Stimulated activated CD4-positive, alpha-beta T cell treated with anti-CD3 and anti-CD28 coated beads, Interleukin-12 subunit alpha, Interleukin-12 subunit beta, amount 100 ng/mL, for 48 hours (primary cell): ENCODE measurements around the gene SPTB.

Experiments
- DNase-seq, 3 donors: peaks; one replicate each; pipeline ENCODE4 v3.0.0-alpha.2; 2020; ENCODE audit warnings: low read depth in 2 of 3, low spot score in 1 of 3

SPTB gene

GRCh38 chr14:64715628-64716412, 163.9 kb downstream of the SPTB start:
- DNase-seq = no peak

GRCh38 chr14:64715146-64715627, 164.5 kb downstream of the SPTB start:
- DNase-seq = no peak

- no peak for DNase-seq
Measured at GRCh38 chr14:64714432-64715025, 165.2 kb downstream of the SPTB start.

- no peak for DNase-seq
Measured at GRCh38 chr14:64713677-64714076, 166.0 kb downstream of the SPTB start.

GRCh38 chr14:64711039-64711438, 168.7 kb downstream of the SPTB start:
- DNase-seq = no peak

- DNase-seq = no peak
Measured at GRCh38 chr14:64709126-64709525, 170.6 kb downstream of the SPTB start.

- no peak for DNase-seq
Measured at GRCh38 chr14:64708148-64709004, 171.3 kb downstream of the SPTB start.

- no peak for DNase-seq
Measured at GRCh38 chr14:64707661-64708060, 172.0 kb downstream of the SPTB start.

- DNase-seq = no peak
Measured at GRCh38 chr14:64706593-64707193, 173.0 kb downstream of the SPTB start.

GRCh38 chr14:64706119-64706592, 173.6 kb downstream of the SPTB start:
- DNase-seq = no peak

GRCh38 chr14:64705381-64706118, 174.2 kb downstream of the SPTB start:
- DNase-seq = no peak

- DNase-seq = no peak
Measured at GRCh38 chr14:64704743-64705380, 174.8 kb downstream of the SPTB start.

GRCh38 chr14:64704143-64704742, 175.5 kb downstream of the SPTB start, which contains the start of gene PLEKHG3:
Gene PLEKHG3, plus strand, starts transcription at chr14:64704424. Its CDS starts 23,208 bp downstream, at chr14:64727632.
- DNase-seq = no peak

GRCh38 chr14:64703395-64704142, 176.1 kb downstream of the SPTB start:
- no peak for DNase-seq

GRCh38 chr14:64702493-64703394, 177.0 kb downstream of the SPTB start:
- no peak for DNase-seq

- no peak for DNase-seq
Measured at GRCh38 chr14:64701660-64702059, 178.0 kb downstream of the SPTB start.

- DNase-seq = no peak
Measured at GRCh38 chr14:64700894-64701293, 178.8 kb downstream of the SPTB start.

- DNase-seq = no peak
Measured at GRCh38 chr14:64700290-64700689, 179.4 kb downstream of the SPTB start.
